Activated naive CD4-positive, alpha-beta T cell treated with anti-CD3 and anti-CD28 coated beads for 36 hours (primary cell): Measurements from ENCODE around the gene ADCY10. TPM values are rescaled to one million over a fixed set of nuclear protein-coding genes. Genes with fewer than 3 reads are reported as not detected.
"Not testable (repeated sequence)": the region's sequence is repeated elsewhere in the genome, so short reads cannot be mapped to it uniquely, and the experiment has no call there.

Experiments used
- CTCF ChIA-PET: fragments of 350-600 bp; sonication (Branson Sonifier 250); formaldehyde crosslinking; loops from one replicate; lab custom pipeline; 2021; ENCODE audit warnings: antibody characterized with exemption; lab: Charles Lee
- DNase-seq: peaks from one replicate; pipeline ENCODE4 v3.0.0-alpha.2; 2020
- H3K27ac Mint-ChIP-seq: one replicate; pipeline ENCODE4 v1.8.0; 2021; ENCODE audit warnings: mild to moderate bottlenecking, mixed read lengths
- H3K27me3 Mint-ChIP-seq: one replicate; pipeline ENCODE4 v1.8.0; 2021; ENCODE audit warnings: low read depth, mixed read lengths
- H3K36me3 Mint-ChIP-seq: one replicate; pipeline ENCODE4 v1.8.0; 2021; ENCODE audit warnings: low read depth, mixed read lengths
- H3K4me1 Mint-ChIP-seq: one replicate; pipeline ENCODE4 v1.8.0; 2021; ENCODE audit warnings: low read depth, mixed read lengths
- H3K4me3 Mint-ChIP-seq: one replicate; pipeline ENCODE4 v1.8.0; 2021; ENCODE audit warnings: mild to moderate bottlenecking, moderate library complexity, mixed read lengths
- H3K9me3 Mint-ChIP-seq: one replicate; pipeline ENCODE4 v1.8.0; 2021; ENCODE audit warnings: mixed read lengths
- intact Hi-C: fragments of 100-400 bp; cut with micrococcal nuclease; formaldehyde crosslinking; loops from one replicate; pipeline ENCODE4 v1.15.1; 2023
- total RNA-seq, 2 experiments: library from RNA; stranded (reverse); gene quantifications; one replicate each; pipeline ENCODE4 v1.2.3, GENCODE V29; 2021

The ADCY10 gene
- total RNA-seq, 2 experiments from 2014 or later, result 0.24 TPM; not detected in 1

- peak within 1 kb of the TSS; percentile 85 for H3K4me3 Mint-ChIP-seq
- intact Hi-C loops, result loop anchor here (1.0 to 10.0 kb wide), 13 partner anchors 133 to 1959 kb away; partner anchors contain the start of genes CD247, CREG1, POU2F1 and RCSD1
- CTCF ChIA-PET, result interaction anchor here (0.7 to 1.3 kb wide), 4 partner anchors 9 to 223 kb away, joined by 3 to 8 read pairs (median 4); no protein-coding TSS in a partner anchor
- H3K4me1 Mint-ChIP-seq, result peaks cover 32% of the 10 kb centered on the region
- no peaks in the 10 kb centered on the region for H3K9me3 Mint-ChIP-seq
- DNase-seq, result peak; percentile 97
- peaks cover 1% of the 10 kb centered on the region for H3K36me3 Mint-ChIP-seq
- peak within 1 kb of the TSS; percentile 100 for H3K27ac Mint-ChIP-seq
- no peaks in the 10 kb centered on the region for H3K27me3 Mint-ChIP-seq
Observed at GRCh38 chr1:167936068-167936929, 22.4 kb upstream of the ADCY10 start, which contains the start of gene DCAF6. DCAF6 (plus strand) TSS chr1:167936683; CDS start chr1:167936912, 229 bp downstream.

DNA sequence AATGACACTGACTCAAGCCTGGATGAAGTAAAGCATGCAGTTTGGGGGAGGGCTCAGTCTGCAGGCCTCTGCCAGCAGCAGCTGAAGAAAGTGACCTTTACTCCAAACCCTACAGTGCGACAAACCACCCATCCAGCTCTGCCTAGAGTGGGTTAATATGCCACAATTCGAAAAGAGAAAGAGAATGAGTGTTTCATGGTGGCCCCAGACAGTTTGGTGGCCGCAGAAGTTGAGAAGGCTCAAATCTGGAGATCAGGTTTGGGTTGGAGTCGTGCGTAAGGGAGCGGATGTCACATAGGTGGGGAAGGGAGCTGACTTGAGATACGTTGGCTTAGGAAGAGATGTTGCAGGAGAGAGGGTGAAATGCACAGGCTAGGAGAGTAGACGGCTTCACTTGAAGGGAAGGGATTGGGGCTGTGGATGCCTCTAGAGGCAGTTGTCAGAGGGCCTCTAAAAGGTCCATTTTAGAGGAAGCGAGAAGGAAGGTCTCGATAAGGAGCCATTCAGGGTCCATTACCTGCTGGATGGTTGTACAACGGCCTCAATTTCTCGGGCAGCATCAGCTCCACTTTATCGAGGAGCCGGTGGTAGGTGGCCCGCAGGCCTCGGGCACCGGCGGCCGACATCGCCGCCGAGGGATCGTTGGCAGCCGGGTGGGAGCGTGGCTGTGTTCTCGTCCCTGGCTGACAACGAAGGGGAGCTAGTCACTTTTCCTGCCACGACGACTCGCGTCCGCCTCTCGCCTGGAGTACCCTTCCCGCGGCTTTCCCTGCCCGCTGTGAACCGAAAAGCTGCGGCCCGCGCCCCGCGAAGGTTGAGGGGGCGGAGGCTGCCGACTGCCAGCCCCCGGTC is 21.5 kb upstream of the ADCY10 start:
- H3K27me3 Mint-ChIP-seq, result no peaks in the 10 kb centered on the region
- intact Hi-C loops, result loop anchor here (1.0 to 10.0 kb wide), 16 partner anchors 132 to 1959 kb away; partner anchors contain the start of genes CD247, CREG1, NME7 and POU2F1
- CTCF ChIA-PET, result interaction anchor here (0.6 to 1.3 kb wide), 6 partner anchors 8 to 222 kb away, joined by 3 to 8 read pairs (median 4); no protein-coding TSS in a partner anchor

DNA sequence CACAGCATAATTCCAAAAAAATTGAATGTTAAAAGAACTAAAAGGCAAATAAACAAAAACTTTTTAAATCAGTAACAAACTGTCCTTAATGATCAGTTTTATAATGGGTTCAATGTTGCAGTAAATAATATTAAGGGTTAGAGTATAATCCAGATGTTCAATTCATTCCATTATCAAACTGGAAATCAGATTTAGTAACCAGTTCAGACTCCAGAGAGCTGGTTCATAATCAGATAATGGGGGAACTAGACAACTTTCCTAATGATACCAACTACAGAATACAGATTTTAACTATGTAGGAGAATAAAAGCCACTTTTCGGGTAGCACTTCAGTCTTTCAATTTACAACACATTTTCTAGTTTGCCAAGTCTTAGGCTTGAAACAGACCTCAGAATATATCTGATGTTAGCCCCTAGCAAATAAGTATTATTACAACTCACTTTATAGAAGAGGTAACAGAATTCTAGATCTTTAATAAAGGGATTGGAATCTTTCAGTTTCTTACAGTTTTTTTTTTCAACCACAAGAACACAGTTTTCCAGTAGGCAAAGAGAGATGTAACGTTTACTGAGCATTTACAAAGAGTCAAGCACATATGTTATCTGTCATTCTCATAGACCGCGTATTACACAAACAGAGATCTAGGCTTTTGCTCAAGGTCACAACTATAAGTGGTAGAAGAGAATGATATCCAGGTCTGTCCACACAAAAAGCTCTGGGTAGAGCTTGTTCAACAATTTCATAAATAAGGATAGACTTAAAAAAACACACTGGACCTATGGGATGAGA is 20.7 kb upstream of the ADCY10 start:
- intact Hi-C loops, result loop anchor here (1.0 to 10.0 kb wide), 6 partner anchors 148 to 1960 kb away; partner anchors contain the start of genes CD247, NME7 and SCYL3
- H3K27me3 Mint-ChIP-seq, result no peaks in the 10 kb centered on the region
- H3K27ac Mint-ChIP-seq, result peak overlapping the region; percentile 100
- no peak for DNase-seq
- no peaks in the 10 kb centered on the region for H3K36me3 Mint-ChIP-seq
- peak overlapping the region; percentile 85 for H3K4me3 Mint-ChIP-seq
- H3K4me1 Mint-ChIP-seq, result peaks cover 31% of the 10 kb centered on the region
- CTCF ChIA-PET, result interaction anchor here (0.6 to 2.4 kb wide), 3 partner anchors 34 to 150 kb away, joined by 3 to 7 read pairs (median 4); no protein-coding TSS in a partner anchor
- no peaks in the 10 kb centered on the region for H3K9me3 Mint-ChIP-seq

More for the DNA sequence above, 21.5 kb upstream of the ADCY10 start:
- Mint-ChIP-seq H3K9me3 (no peaks in the 10 kb centered on the region), H3K4me1 (peaks cover 29% of the 10 kb centered on the region), H3K4me3 (peak overlapping the region; percentile 85), H3K36me3 (no peaks in the 10 kb centered on the region), H3K27ac (peak overlapping the region; percentile 100)
- DNase-seq, result peak; percentile 62

GRCh38 chr1:167933788-167934187 is 19.9 kb upstream of the ADCY10 start:
- CTCF ChIA-PET, result interaction anchor here (2.4 kb wide), 1 partner anchor 148 kb away, joined by 7 read pairs; no protein-coding TSS in a partner anchor
- intact Hi-C loops, result loop anchor here (10.0 kb wide), 1 partner anchor 1961 kb away; the partner anchor contains the start of gene SCYL3
- no peaks in the 10 kb centered on the region for H3K36me3 Mint-ChIP-seq
- H3K27ac Mint-ChIP-seq, result no peak overlapping the region
- no peak overlapping the region for H3K4me3 Mint-ChIP-seq
- no peaks in the 10 kb centered on the region for H3K9me3 Mint-ChIP-seq
- H3K27me3 Mint-ChIP-seq, result no peaks in the 10 kb centered on the region
- DNase-seq, result no peak
- H3K4me1 Mint-ChIP-seq, result peaks cover 31% of the 10 kb centered on the region

DNA sequence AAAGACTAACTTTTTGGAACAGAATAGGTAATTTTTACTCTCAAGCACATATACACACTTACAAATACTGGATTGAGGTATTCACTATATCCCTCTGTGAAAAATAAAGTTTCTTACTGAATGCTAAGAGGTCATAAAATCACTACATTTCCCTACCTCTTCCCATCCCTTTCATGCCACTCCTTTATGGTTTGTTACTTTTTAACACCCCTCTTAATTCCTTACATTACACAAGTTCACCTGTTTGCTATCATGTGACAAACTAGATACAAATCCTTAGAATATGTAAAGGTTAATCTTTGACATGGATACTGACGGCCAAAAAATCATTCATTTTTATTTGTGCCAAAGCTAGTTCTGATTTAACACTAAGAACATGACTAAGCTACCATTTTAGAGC is 15.8 kb upstream of the ADCY10 start:
- H3K9me3 Mint-ChIP-seq, result no peaks in the 10 kb centered on the region
- intact Hi-C loops, result loop anchor here (10.0 kb wide), 1 partner anchor 1965 kb away; the partner anchor contains the start of gene SCYL3
- peaks cover 24% of the 10 kb centered on the region for H3K4me1 Mint-ChIP-seq
- CTCF ChIA-PET, result interaction anchor here (0.6 to 1.4 kb wide), 5 partner anchors 16 to 84 kb away, joined by 3 read pairs; partner anchors contain the start of gene ADCY10
- H3K36me3 Mint-ChIP-seq, result no peaks in the 10 kb centered on the region
- DNase-seq, result no peak
- H3K27me3 Mint-ChIP-seq, result no peaks in the 10 kb centered on the region
- no peak overlapping the region for H3K27ac Mint-ChIP-seq
- no peak overlapping the region for H3K4me3 Mint-ChIP-seq

DNA sequence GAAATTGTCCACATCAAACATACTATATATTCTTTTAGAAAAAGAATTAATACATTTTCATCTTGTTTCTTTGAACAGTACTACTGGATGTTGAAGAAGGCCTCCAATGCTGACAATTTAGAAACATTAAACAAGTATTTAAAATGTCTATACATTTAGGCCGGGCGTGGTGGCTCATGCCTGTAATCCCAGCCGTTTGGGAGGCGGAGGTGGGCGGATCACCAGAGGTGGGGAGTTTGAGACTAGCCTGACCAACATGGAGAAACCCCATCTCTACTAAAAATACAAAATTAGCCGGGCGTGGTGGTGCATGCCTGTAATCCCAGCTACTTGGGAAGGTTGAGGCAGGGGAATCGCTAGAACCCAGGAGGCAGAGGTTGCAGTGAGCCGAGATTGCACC is 15.0 kb upstream of the ADCY10 start:
- H3K4me1 Mint-ChIP-seq, result peaks cover 17% of the 10 kb centered on the region
- H3K9me3 Mint-ChIP-seq, H3K27ac Mint-ChIP-seq, H3K36me3 Mint-ChIP-seq, CTCF ChIA-PET, intact Hi-C loops, H3K27me3 Mint-ChIP-seq, DNase-seq, H3K4me3 Mint-ChIP-seq: not testable (repeated sequence)

GRCh38 chr1:167928457-167928852 is 14.5 kb upstream of the ADCY10 start:
- intact Hi-C loops, result no loop called here
- Mint-ChIP-seq H3K4me1 (peaks cover 13% of the 10 kb centered on the region), H3K36me3 (no peaks in the 10 kb centered on the region), H3K27ac (no peak overlapping the region), H3K4me3 (no peak overlapping the region), H3K9me3 (no peaks in the 10 kb centered on the region), H3K27me3 (no peaks in the 10 kb centered on the region)
- DNase-seq, result no peak
- CTCF ChIA-PET, result interaction anchor here (1.1 kb wide), 1 partner anchor 42 kb away, joined by 3 read pairs; no protein-coding TSS in a partner anchor

DNA sequence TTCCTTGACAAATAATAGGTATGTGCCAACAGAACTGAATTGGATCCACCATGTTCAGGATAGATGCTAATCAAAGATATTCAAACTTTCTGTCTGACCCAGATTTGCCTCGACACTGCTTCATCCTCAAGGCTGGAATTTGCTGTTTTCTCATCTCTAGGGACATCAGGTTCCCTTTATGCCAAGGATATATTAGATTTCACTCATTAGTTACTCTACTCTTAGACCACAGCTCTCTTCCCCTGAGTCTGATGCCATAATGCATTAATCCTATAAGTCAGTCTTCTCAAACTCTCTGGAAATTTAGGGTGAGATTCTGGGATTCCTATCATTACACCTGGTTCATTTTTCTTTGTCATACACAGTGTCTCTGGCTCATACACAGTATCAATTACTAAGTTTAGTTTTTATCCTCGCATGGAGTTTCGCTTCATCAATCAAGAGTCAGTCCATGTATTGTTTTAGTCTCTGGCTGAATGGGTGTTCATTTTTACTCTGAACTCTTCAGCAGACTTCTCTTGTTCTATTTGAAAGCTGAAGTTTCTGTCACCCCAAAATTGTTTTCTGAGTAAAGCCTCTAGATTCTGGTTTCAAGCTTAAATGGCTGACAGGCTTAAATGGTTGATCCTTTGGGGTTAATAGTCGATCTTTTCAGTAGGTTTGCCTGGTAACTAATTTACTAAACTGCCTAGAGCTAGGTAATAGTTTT is 13.3 kb upstream of the ADCY10 start:
- H3K36me3 Mint-ChIP-seq, result peaks cover 3% of the 10 kb centered on the region
- no peak for DNase-seq
- H3K27me3 Mint-ChIP-seq, result no peaks in the 10 kb centered on the region
- H3K4me3 Mint-ChIP-seq, result no peak overlapping the region
- intact Hi-C loops, result no loop called here
- CTCF ChIA-PET, result interaction anchor here (0.8 to 1.4 kb wide), 4 partner anchors 9 to 157 kb away, joined by 3 to 5 read pairs (median 3); no protein-coding TSS in a partner anchor
- H3K4me1 Mint-ChIP-seq, result peaks cover 13% of the 10 kb centered on the region
- no peaks in the 10 kb centered on the region for H3K9me3 Mint-ChIP-seq
- no peak overlapping the region for H3K27ac Mint-ChIP-seq

DNA sequence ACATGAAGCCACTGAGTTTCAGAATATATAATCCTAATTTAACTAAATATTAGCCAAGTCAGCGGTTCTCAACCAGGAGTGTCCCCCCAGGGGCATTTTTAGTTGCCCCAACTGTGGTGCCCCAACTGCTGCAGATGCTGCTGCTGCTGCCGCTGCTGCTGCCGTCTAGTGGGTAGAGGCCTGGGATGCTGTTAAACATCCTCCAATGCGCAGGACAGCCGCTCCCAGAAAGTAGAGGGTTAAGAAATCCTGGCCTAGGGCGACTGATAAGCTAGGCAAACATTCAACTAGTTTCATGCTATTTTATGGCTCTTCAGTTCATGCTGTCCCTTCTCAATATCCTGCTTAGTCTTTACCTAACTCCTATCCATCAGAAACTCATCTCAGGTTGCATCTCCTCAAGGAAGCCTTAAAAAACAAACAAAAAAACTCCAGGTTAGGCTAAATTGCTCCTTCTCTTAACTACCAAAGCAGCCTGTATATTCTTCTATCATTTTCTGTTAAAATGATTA is 12.6 kb upstream of the ADCY10 start:
- no peaks in the 10 kb centered on the region for H3K27me3 Mint-ChIP-seq
- CTCF ChIA-PET, result interaction anchor here (1.4 kb wide), 1 partner anchor 9 kb away, joined by 5 read pairs; no protein-coding TSS in a partner anchor
- no peak for DNase-seq
- no peak overlapping the region for H3K4me3 Mint-ChIP-seq
- no peaks in the 10 kb centered on the region for H3K9me3 Mint-ChIP-seq
- intact Hi-C loops, result no loop called here
- H3K27ac Mint-ChIP-seq, result no peak overlapping the region
- H3K4me1 Mint-ChIP-seq, result peaks cover 17% of the 10 kb centered on the region
- H3K36me3 Mint-ChIP-seq, result peaks cover 5% of the 10 kb centered on the region

- no peak overlapping the region for H3K4me3 Mint-ChIP-seq
- peaks cover 15% of the 10 kb centered on the region for H3K4me1 Mint-ChIP-seq
- no peak for DNase-seq
- no peaks in the 10 kb centered on the region for H3K27me3 Mint-ChIP-seq
- CTCF ChIA-PET, result no interaction called here
- peaks cover 5% of the 10 kb centered on the region for H3K36me3 Mint-ChIP-seq
- intact Hi-C loops, result no loop called here
- H3K9me3 Mint-ChIP-seq, result no peaks in the 10 kb centered on the region
- no peak overlapping the region for H3K27ac Mint-ChIP-seq
Observed at GRCh38 chr1:167924543-167925231, 10.8 kb upstream of the ADCY10 start.
